Measurements from ENCODE around the gene ENKUR. TPM values are rescaled to one million over a fixed set of nuclear protein-coding genes. Genes with fewer than 3 reads are reported as not detected.

ENKUR gene
- total and polyA plus RNA-seq, 4 donors: 0.08 to 0.15 (median 0.13) TPM

DNA sequence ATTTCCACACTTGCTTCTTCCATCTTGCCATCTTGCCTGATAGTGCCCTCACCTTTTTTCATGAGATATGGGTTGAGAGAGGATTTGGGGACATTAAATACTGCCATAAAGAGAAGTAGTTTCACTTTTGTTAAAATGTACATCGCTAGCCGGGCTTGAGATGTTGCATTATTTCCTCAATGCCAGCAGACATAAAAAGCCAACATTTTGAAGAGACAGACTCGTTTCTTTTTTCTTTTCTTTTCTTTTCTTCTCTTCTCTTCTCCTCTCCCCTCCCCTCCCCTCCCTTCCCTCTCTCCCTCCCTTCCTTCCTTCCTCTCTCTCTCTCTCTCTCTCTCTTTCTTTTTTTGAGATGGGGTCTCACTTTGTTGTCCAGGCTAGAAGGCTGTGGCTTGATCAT is 17.9 kb downstream of the ENKUR start:
- DNase-seq (ENCODE audit: low spot score): no peak
- TF ChIP-seq, protein P1, sequence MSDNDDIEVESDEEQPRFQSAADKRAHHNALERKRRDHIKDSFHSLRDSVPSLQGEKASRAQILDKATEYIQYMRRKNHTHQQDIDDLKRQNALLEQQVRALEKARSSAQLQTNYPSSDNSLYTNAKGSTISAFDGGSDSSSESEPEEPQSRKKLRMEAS (IDR thresholded peaks at IDR 0.05): no peak
- TF ChIP-seq SP1 (IDR thresholded peaks at IDR 0.05) (no peak), TAF1 (conservative IDR thresholded peaks at IDR 0.05) (no peak), RAD21 (IDR thresholded peaks at IDR 0.05) (no peak), RXRA (IDR thresholded peaks at IDR 0.05) (no peak), NR2F2 (IDR thresholded peaks at IDR 0.05) (no peak), GABPA (IDR thresholded peaks at IDR 0.05 in 1 of 2, conservative IDR thresholded peaks at IDR 0.05 in 1 of 2) (no peak), EGR1 (IDR thresholded peaks at IDR 0.05; ENCODE audit: low read depth in 2 of 2) (no peak), HNF4G (IDR thresholded peaks at IDR 0.05) (no peak), FOXA2 (IDR thresholded peaks at IDR 0.05) (no peak), JUND (IDR thresholded peaks at IDR 0.05) (no peak), YY1 (IDR thresholded peaks at IDR 0.05) (no peak), HNF4A (conservative IDR thresholded peaks at IDR 0.05) (no peak), FOXA1 (IDR thresholded peaks at IDR 0.05) (no peak)
- TF ChIP-seq, protein P2, sequence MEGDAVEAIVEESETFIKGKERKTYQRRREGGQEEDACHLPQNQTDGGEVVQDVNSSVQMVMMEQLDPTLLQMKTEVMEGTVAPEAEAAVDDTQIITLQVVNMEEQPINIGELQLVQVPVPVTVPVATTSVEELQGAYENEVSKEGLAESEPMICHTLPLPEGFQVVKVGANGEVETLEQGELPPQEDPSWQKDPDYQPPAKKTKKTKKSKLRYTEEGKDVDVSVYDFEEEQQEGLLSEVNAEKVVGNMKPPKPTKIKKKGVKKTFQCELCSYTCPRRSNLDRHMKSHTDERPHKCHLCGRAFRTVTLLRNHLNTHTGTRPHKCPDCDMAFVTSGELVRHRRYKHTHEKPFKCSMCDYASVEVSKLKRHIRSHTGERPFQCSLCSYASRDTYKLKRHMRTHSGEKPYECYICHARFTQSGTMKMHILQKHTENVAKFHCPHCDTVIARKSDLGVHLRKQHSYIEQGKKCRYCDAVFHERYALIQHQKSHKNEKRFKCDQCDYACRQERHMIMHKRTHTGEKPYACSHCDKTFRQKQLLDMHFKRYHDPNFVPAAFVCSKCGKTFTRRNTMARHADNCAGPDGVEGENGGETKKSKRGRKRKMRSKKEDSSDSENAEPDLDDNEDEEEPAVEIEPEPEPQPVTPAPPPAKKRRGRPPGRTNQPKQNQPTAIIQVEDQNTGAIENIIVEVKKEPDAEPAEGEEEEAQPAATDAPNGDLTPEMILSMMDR (IDR thresholded peaks at IDR 0.05; ENCODE audit: low read depth, low read length, missing input control): no peak
- TF ChIP-seq, protein P3, sequence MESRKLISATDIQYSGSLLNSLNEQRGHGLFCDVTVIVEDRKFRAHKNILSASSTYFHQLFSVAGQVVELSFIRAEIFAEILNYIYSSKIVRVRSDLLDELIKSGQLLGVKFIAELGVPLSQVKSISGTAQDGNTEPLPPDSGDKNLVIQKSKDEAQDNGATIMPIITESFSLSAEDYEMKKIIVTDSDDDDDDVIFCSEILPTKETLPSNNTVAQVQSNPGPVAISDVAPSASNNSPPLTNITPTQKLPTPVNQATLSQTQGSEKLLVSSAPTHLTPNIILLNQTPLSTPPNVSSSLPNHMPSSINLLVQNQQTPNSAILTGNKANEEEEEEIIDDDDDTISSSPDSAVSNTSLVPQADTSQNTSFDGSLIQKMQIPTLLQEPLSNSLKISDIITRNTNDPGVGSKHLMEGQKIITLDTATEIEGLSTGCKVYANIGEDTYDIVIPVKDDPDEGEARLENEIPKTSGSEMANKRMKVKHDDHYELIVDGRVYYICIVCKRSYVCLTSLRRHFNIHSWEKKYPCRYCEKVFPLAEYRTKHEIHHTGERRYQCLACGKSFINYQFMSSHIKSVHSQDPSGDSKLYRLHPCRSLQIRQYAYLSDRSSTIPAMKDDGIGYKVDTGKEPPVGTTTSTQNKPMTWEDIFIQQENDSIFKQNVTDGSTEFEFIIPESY (IDR thresholded peaks at IDR 0.05): no peak
- TF ChIP-seq, protein P4, sequence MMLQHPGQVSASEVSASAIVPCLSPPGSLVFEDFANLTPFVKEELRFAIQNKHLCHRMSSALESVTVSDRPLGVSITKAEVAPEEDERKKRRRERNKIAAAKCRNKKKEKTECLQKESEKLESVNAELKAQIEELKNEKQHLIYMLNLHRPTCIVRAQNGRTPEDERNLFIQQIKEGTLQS (IDR thresholded peaks at IDR 0.05): no peak
- TF ChIP-seq, protein P5, sequence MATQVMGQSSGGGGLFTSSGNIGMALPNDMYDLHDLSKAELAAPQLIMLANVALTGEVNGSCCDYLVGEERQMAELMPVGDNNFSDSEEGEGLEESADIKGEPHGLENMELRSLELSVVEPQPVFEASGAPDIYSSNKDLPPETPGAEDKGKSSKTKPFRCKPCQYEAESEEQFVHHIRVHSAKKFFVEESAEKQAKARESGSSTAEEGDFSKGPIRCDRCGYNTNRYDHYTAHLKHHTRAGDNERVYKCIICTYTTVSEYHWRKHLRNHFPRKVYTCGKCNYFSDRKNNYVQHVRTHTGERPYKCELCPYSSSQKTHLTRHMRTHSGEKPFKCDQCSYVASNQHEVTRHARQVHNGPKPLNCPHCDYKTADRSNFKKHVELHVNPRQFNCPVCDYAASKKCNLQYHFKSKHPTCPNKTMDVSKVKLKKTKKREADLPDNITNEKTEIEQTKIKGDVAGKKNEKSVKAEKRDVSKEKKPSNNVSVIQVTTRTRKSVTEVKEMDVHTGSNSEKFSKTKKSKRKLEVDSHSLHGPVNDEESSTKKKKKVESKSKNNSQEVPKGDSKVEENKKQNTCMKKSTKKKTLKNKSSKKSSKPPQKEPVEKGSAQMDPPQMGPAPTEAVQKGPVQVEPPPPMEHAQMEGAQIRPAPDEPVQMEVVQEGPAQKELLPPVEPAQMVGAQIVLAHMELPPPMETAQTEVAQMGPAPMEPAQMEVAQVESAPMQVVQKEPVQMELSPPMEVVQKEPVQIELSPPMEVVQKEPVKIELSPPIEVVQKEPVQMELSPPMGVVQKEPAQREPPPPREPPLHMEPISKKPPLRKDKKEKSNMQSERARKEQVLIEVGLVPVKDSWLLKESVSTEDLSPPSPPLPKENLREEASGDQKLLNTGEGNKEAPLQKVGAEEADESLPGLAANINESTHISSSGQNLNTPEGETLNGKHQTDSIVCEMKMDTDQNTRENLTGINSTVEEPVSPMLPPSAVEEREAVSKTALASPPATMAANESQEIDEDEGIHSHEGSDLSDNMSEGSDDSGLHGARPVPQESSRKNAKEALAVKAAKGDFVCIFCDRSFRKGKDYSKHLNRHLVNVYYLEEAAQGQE (IDR thresholded peaks at IDR 0.05): no peak
- no peaks in the 10 kb centered on the region for H3K36me3 ChIP-seq (ENCODE audit: control insufficient read depth in 4 of 4, insufficient read depth in 3 of 4, low read depth in 1 of 4, low read length in 3 of 4)
- no peak overlapping the region for H3K4me3 ChIP-seq (ENCODE audit: low read depth in 1 of 3, low read length in 3 of 3)
- no peaks in the 10 kb centered on the region for H3K27me3 ChIP-seq (ENCODE audit: control insufficient read depth in 4 of 4, insufficient read depth in 4 of 4, low read length in 3 of 4)
- WGBS: 84% methylated on average over 3 of the region's 3 CpGs
- no peaks in the 10 kb centered on the region for H3K9me3 ChIP-seq (ENCODE audit: control insufficient read depth in 4 of 4, low read length in 3 of 4)
- peaks cover 0 to 6% (median 0%) of the 10 kb centered on the region in 4 donors for H3K4me1 ChIP-seq (ENCODE audit: control insufficient read depth in 4 of 4, insufficient read depth in 4 of 4, low read length in 3 of 4)
- H3K9ac ChIP-seq (ENCODE audit: low read depth in 1 of 2, low read length in 2 of 2): no peak overlapping the region
- H3K27ac ChIP-seq (ENCODE audit: low read depth in 1 of 2, low read length in 2 of 2): no peak overlapping the region

Data from liver (tissue), 9 donors.